ENCODE data around the gene TRAK1.

DNA sequence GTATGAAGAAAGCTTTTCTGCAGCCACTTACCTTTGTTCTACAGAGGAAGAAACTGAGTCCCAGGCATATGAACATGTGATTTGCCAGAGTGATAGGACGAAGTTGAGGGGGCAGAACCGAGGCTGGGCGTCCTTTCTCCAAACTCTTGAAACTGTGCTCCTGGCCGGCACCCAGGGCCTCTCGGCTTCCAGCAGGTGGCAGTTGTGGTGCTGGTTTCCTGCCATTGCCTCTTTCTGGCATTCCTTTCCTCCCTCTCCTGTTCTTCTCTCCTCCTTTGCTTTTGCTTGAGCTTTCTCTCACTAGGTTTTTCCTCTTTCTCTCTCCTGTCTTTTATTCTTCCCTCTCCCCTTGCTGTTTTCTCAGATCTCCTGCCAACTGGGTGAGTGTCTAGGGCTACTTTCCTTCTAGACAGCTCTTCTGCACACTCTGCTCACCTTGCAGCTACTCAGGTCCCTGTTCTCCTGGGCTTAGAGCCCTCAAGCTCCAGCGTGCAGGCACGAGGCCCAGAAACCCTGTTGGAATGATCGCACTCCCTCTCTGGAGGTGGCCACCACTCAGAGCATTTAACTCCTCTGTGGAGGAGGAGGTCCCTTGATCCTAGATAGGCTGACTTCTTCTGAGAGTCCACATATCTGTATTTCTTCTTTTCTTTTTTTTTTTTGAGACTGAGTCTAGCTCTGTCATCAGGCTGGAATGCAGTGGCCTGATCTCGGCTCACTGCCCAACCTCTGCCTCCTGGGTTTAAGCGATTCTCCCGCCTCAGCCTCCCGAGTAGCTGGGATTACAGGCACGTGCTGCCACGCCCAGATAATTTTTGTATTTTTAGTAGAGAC lies 26.2 kb downstream of the TRAK1 start:
- no peak for TF ChIP-seq POLR2A (IDR thresholded peaks at IDR 0.05)
- TF ChIP-seq, protein P1, sequence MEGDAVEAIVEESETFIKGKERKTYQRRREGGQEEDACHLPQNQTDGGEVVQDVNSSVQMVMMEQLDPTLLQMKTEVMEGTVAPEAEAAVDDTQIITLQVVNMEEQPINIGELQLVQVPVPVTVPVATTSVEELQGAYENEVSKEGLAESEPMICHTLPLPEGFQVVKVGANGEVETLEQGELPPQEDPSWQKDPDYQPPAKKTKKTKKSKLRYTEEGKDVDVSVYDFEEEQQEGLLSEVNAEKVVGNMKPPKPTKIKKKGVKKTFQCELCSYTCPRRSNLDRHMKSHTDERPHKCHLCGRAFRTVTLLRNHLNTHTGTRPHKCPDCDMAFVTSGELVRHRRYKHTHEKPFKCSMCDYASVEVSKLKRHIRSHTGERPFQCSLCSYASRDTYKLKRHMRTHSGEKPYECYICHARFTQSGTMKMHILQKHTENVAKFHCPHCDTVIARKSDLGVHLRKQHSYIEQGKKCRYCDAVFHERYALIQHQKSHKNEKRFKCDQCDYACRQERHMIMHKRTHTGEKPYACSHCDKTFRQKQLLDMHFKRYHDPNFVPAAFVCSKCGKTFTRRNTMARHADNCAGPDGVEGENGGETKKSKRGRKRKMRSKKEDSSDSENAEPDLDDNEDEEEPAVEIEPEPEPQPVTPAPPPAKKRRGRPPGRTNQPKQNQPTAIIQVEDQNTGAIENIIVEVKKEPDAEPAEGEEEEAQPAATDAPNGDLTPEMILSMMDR (IDR thresholded peaks at IDR 0.05): no peak

All from vagina (tissue), 2 donors.